ENCODE results near the gene LRIG1. TPM values are rescaled to one million over a fixed set of nuclear protein-coding genes. Genes with fewer than 3 reads are reported as not detected.

Gene LRIG1
- total RNA-seq, 1 experiment from 2014 or later: 5.3 TPM

GRCh38 chr3:66484106-66484844 is 16.5 kb downstream of the LRIG1 start:
- CTCF ChIA-PET: no interaction called here
- no peaks in the 10 kb centered on the region for H3K36me3 ChIP-seq (ENCODE audit: control insufficient read depth, insufficient read depth, low read length)
- no peaks in the 10 kb centered on the region; the same call in 1 of the 2 replicates for H3K27me3 ChIP-seq (ENCODE audit: control insufficient read depth, insufficient read depth, low read length)
- no TSS peak for BruUV-seq (replicated peaks)
- no peak overlapping the region for H3K4me3 ChIP-seq (ENCODE audit: low read depth in 2 of 2, low read length in 2 of 2)
- no peaks in the 10 kb centered on the region for H3K4me1 ChIP-seq (ENCODE audit: control insufficient read depth, insufficient read depth, low read length)
- no peaks in the 10 kb centered on the region for H3K9me3 ChIP-seq (ENCODE audit: control insufficient read depth, insufficient read depth, low read depth, low read length)
- ATAC-seq (no peak), DNase-seq (ENCODE audit: low read depth, low spot score) (no peak)
- intact Hi-C loops (cut with micrococcal nuclease; ENCODE audit: unreplicated experiment): no loop called here
- H3K27ac ChIP-seq (ENCODE audit: low read length): no peak overlapping the region
- POLR2A ChIA-PET: no interaction called here
- in situ Hi-C loops (cut with HindIII; ENCODE audit: low pct_unique_long_range_greater_than_20kb, low sequenced_read_pairs): no loop called here
- TF ChIP-seq POLR2AphosphoS5 (IDR thresholded peaks at IDR 0.05; ENCODE audit: low read depth, low read length) (no peak), REST (IDR thresholded peaks at IDR 0.05; ENCODE audit: insufficient read depth in 1 of 2, low read depth in 2 of 2, low read length in 1 of 2) (no peak), CTCF (IDR thresholded peaks at IDR 0.05) (no peak), TCF7L2 (IDR thresholded peaks at IDR 0.05; ENCODE audit: low read depth, low read length) (no peak), SIN3A (IDR thresholded peaks at IDR 0.05; ENCODE audit: borderline replicate concordance, insufficient read depth, low read depth, low read length) (no peak)

GRCh38 chr3:66483409-66483906 is 17.4 kb downstream of the LRIG1 start:
- CTCF ChIA-PET: no interaction called here
- BruUV-seq (replicated peaks): no TSS peak
- intact Hi-C loops (cut with micrococcal nuclease; ENCODE audit: unreplicated experiment): no loop called here

More at GRCh38 chr3:66483409-66483906, 17.4 kb downstream of the LRIG1 start:
- H3K9me3 ChIP-seq (ENCODE audit: control insufficient read depth, insufficient read depth, low read depth, low read length): no peaks in the 10 kb centered on the region
- DNase-seq (ENCODE audit: low read depth, low spot score) (no peak), ATAC-seq (peak; percentile 56)
- H3K36me3 ChIP-seq (ENCODE audit: control insufficient read depth, insufficient read depth, low read length): no peaks in the 10 kb centered on the region
- H3K27ac ChIP-seq (ENCODE audit: low read length): no peak overlapping the region
- POLR2A ChIA-PET: no interaction called here
- no peak for TF ChIP-seq REST (IDR thresholded peaks at IDR 0.05; ENCODE audit: insufficient read depth in 1 of 2, low read depth in 2 of 2, low read length in 1 of 2)
- no peak for TF ChIP-seq POLR2AphosphoS5 (IDR thresholded peaks at IDR 0.05; ENCODE audit: low read depth, low read length)
- no peak for TF ChIP-seq CTCF (IDR thresholded peaks at IDR 0.05)
- TF ChIP-seq TCF7L2 (IDR thresholded peaks at IDR 0.05; ENCODE audit: low read depth, low read length): no peak
- TF ChIP-seq SIN3A (IDR thresholded peaks at IDR 0.05; ENCODE audit: borderline replicate concordance, insufficient read depth, low read depth, low read length): no peak
- in situ Hi-C loops (cut with HindIII; ENCODE audit: low pct_unique_long_range_greater_than_20kb, low sequenced_read_pairs): no loop called here
- no peaks in the 10 kb centered on the region for H3K4me1 ChIP-seq (ENCODE audit: control insufficient read depth, insufficient read depth, low read length)
- no peaks in the 10 kb centered on the region; the same call in 1 of the 2 replicates for H3K27me3 ChIP-seq (ENCODE audit: control insufficient read depth, insufficient read depth, low read length)
- H3K4me3 ChIP-seq (ENCODE audit: low read depth in 2 of 2, low read length in 2 of 2): no peak overlapping the region

All from Panc1 (cell line).